Nephron progenitor cell (in vitro differentiated cells): ENCODE results near the gene POFUT1.
"Not testable (repeated sequence)": the region's sequence is repeated elsewhere in the genome, so short reads cannot be mapped to it uniquely, and the experiment has no call there.

Experiments used
- DNase-seq: peaks from one replicate; pipeline ENCODE4 v3.0.0; 2021
- H3K27ac Mint-ChIP-seq: 2 replicates; pipeline ENCODE4 v1.8.0; 2021; ENCODE audit warnings: mild to moderate bottlenecking, moderate library complexity, mixed read lengths
- H3K27me3 Mint-ChIP-seq: 2 replicates; pipeline ENCODE4 v1.8.0; 2021; ENCODE audit warnings: mild to moderate bottlenecking, low read depth, mixed read lengths; ENCODE audit not compliant: poor library complexity
- H3K36me3 Mint-ChIP-seq: 2 replicates; pipeline ENCODE4 v1.8.0; 2021; ENCODE audit warnings: low read depth, mixed read lengths
- H3K4me1 Mint-ChIP-seq: 2 replicates; pipeline ENCODE4 v1.8.0; 2021; ENCODE audit warnings: mixed read lengths
- H3K4me3 Mint-ChIP-seq: 2 replicates; pipeline ENCODE4 v1.8.0; 2021; ENCODE audit warnings: mild to moderate bottlenecking, moderate library complexity, mixed read lengths
- H3K9me3 Mint-ChIP-seq: 2 replicates; pipeline ENCODE4 v1.8.0; 2021; ENCODE audit warnings: mild to moderate bottlenecking, moderate library complexity, mixed read lengths
- CTCF ChIP-seq: fragments of 200-600 bp; sonication (generic); IDR thresholded peaks from 2 replicates; pipeline ENCODE4 v1.5.0; 2021; ENCODE audit warnings: antibody characterized with exemption

The POFUT1 gene

GRCh38 chr20:32168184-32168910, 39.3 kb upstream of the POFUT1 start:
- Mint-ChIP-seq H3K4me1 (peaks cover 33% of the 10 kb centered on the region), H3K9me3 (no peaks in the 10 kb centered on the region), H3K4me3 (no peak overlapping the region), H3K36me3 (peaks cover 19% of the 10 kb centered on the region), H3K27me3 (peaks cover under 1% of the 10 kb centered on the region), H3K27ac (no peak overlapping the region)
- DNase-seq, result peak; percentile 30
- no peak for TF ChIP-seq CTCF

- DNase-seq, H3K4me3 Mint-ChIP-seq, H3K27me3 Mint-ChIP-seq, H3K4me1 Mint-ChIP-seq, H3K27ac Mint-ChIP-seq: not testable (repeated sequence)
- H3K9me3 Mint-ChIP-seq, result peaks cover 30% of the 10 kb centered on the region
- H3K36me3 Mint-ChIP-seq, result peaks cover 35% of the 10 kb centered on the region
These were observed 30.0 kb upstream of the POFUT1 start for GRCh38 chr20:32177696-32178095.

- H3K36me3 Mint-ChIP-seq, result peaks cover 25% of the 10 kb centered on the region
- H3K27ac Mint-ChIP-seq, result peak overlapping the region; percentile 72
- no peaks in the 10 kb centered on the region for H3K4me1 Mint-ChIP-seq
- TF ChIP-seq CTCF, result no peak
- DNase-seq, result no peak
- peaks cover 20% of the 10 kb centered on the region for H3K9me3 Mint-ChIP-seq
- H3K4me3 Mint-ChIP-seq, result no peak overlapping the region
- no peaks in the 10 kb centered on the region for H3K27me3 Mint-ChIP-seq
These were observed 28.2 kb upstream of the POFUT1 start for GRCh38 chr20:32179515-32179914.

- Mint-ChIP-seq H3K9me3 (peaks cover 16% of the 10 kb centered on the region), H3K36me3 (peaks cover 21% of the 10 kb centered on the region), H3K4me1 (peaks cover under 1% of the 10 kb centered on the region), H3K4me3 (no peak overlapping the region), H3K27ac (peak overlapping the region; percentile 72), H3K27me3 (no peaks in the 10 kb centered on the region)
- no peak for DNase-seq
- no peak for TF ChIP-seq CTCF
These were observed 27.7 kb upstream of the POFUT1 start for GRCh38 chr20:32179934-32180333.

- no peak for TF ChIP-seq CTCF
- no peak overlapping the region for H3K27ac Mint-ChIP-seq
- H3K4me1 Mint-ChIP-seq, result peaks cover 9% of the 10 kb centered on the region
- no peaks in the 10 kb centered on the region for H3K27me3 Mint-ChIP-seq
- DNase-seq, result no peak
- H3K4me3 Mint-ChIP-seq, result no peak overlapping the region
- peaks cover 25% of the 10 kb centered on the region for H3K36me3 Mint-ChIP-seq
- peaks cover 15% of the 10 kb centered on the region for H3K9me3 Mint-ChIP-seq
These were observed 26.1 kb upstream of the POFUT1 start for GRCh38 chr20:32181606-32182005.

- Mint-ChIP-seq H3K4me3 (no peak overlapping the region), H3K36me3 (peaks cover 16% of the 10 kb centered on the region), H3K27me3 (no peaks in the 10 kb centered on the region), H3K9me3 (no peaks in the 10 kb centered on the region), H3K27ac (no peak overlapping the region), H3K4me1 (peaks cover 23% of the 10 kb centered on the region)
- no peak for DNase-seq
- no peak for TF ChIP-seq CTCF
These were observed 23.6 kb upstream of the POFUT1 start for GRCh38 chr20:32183947-32184635.
